GM19452 (cell line): ENCODE measurements around the gene MLX.
"Not testable (repeated sequence)": the region's sequence is repeated elsewhere in the genome, so short reads cannot be mapped to it uniquely, and the experiment has no call there.

Experiments used
- ATAC-seq: cut with Tn5 transposase; IDR thresholded peaks from one replicate; pipeline ENCODE4 v1.9.1; 2021; ENCODE audit not compliant: unreplicated experiment

The MLX gene

GRCh38 chr17:42554250-42555121, 12.4 kb upstream of the MLX start:
- peak; percentile 79 for ATAC-seq

- ATAC-seq, result no peak
These were observed 11.7 kb upstream of the MLX start for GRCh38 chr17:42555122-42555622.

DNA sequence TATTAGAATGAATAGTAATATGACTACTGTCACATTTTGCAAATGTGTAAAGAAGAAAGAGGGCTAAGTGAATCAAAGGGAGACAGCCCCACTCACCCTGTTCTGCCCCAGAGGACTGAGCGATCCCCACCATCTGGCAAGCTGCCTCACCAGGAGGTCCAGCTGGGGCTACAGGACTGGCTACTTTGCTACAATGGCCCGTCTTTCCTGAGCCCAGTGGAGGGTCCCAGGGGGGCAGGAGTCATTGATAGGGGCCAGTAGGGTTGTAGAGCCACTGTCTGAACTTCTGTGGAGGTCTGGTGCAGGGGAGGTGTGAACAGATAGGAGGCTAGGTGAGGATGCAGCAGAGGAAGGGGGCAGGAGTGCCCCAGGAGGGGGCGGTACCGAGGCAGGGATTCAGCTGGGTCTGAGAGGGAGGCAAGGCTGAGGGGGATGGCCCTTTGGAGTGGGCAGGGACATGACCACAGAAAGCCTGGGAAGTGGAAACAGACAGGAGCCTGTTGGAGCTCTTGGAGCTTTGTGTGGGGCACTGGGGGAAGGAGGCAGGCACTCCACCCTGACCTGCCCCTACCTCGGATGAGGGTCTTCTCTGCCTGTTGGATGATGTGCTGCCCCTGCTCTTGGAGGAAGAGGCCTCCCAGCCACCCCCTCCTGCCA, 10.8 kb upstream of the MLX start:
- not testable (repeated sequence) for ATAC-seq

GRCh38 chr17:42559075-42559474, 7.8 kb upstream of the MLX start:
- ATAC-seq, result no peak

DNA sequence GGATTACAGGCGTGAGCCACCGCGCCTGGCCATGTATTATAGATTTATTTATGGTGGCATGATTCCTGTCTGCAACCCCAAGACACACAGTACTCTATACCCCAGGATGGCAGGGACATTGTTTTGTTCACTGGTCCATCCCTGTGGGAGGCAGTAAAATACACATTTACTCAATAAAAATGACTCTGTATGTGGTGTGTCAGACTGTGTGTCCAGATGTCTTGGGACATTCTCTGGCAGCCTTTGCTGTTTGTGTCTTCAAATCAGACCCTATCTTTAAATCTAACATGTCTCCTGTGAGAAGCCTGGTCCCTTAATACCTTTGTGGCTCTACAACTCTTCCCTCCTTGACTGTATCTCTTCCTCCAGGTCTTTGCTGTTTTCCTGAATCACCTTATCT, 6.7 kb upstream of the MLX start:
- no peak for ATAC-seq

DNA sequence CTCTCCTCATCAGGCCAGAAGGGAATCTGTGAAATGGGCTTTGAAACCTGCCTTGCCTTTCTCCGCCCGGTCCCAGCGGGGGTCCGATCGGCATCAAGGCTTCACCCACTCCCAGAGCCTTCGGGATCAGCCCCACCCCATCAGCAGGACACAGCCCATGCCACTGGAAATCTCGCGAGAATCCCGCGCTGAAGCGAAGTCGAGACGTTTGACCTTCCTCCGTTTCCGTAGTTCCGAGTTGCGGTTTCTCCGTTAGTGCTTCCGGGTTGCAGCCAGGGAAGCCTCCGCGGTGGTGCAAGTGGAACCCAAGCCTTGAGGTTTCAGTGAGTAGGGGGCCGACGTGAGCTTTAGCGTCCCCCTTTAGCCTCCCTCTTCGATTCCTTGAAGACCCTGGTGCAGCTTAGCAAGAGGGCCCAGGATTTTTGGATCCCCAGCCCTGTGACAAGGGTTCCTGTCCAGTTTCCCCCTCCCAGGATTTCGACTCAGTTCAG, 5.0 kb upstream of the MLX start, which contains the start of gene COASY:
TSS of gene COASY (plus strand) at position 252 of the 491 bp plus-strand sequence. CDS start 475 bp downstream, outside the sequence.
- peak; percentile 56 for ATAC-seq

DNA sequence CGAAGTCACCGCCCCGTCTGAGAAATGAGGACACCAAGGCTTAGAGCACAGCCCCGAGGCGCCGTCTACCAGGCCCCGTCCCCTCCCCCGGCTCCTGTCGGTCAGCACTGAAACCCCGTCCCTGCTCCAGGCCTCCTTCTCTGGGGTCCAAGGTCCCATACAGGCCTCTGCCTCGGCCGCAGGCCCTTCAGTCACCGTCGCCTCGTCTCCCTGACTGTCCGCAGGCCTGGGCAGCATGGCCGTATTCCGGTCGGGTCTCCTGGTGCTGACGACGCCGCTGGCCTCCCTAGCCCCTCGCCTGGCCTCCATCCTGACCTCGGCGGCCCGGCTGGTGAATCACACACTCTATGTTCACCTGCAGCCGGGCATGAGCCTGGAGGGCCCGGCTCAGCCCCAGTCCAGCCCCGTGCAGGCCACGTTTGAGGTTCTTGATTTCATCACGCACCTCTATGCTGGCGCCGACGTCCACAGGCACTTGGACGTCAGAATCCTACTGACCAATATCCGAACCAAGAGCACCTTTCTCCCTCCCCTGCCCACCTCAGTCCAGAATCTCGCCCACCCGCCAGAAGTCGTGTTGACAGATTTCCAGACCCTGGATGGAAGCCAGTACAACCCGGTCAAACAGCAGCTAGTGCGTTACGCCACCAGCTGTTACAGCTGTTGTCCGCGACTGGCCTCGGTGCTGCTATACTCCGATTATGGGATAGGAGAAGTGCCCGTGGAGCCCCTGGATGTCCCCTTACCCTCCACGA, 4.3 kb upstream of the MLX start:
- ATAC-seq, result no peak

DNA sequence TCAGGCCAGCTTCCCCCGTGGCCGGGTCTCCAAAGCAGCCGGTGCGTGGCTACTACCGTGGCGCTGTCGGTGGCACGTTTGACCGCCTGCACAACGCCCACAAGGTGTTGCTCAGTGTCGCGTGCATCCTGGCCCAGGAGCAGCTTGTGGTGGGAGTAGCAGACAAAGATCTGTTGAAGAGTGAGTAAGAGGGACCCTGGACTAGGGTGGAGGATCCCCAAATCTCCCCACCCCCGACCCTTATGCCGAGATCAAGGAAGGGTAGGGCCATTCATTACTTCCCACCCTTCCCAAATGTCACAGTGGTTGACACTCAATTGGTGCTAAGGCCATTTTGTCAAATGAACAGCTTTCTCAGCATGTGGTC, 3.8 kb upstream of the MLX start:
- no peak for ATAC-seq

DNA sequence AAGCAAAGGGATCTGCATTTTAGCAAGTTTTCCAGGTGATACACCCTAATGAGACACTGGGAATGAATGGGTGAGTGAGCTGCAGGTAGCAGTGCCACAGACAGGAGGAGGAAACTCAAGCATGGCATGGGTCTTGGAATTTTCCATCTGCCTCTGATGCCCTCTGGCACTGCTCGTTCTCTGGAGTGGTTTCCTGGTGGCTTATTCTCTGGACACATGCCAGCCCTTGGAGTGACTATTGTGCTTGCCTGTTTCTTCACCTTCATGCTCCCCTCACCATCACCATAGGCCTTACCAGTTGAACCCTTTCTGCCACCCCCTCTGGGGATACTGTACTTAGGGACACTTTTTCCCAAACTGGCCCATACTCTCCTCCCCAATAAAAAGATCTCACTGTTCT, 3.4 kb upstream of the MLX start:
- no peak for ATAC-seq

- no peak for ATAC-seq
These were observed 3.0 kb upstream of the MLX start for GRCh38 chr17:42563950-42564349.

GRCh38 chr17:42564815-42565522, 1.9 kb upstream of the MLX start:
- ATAC-seq, result no peak

DNA sequence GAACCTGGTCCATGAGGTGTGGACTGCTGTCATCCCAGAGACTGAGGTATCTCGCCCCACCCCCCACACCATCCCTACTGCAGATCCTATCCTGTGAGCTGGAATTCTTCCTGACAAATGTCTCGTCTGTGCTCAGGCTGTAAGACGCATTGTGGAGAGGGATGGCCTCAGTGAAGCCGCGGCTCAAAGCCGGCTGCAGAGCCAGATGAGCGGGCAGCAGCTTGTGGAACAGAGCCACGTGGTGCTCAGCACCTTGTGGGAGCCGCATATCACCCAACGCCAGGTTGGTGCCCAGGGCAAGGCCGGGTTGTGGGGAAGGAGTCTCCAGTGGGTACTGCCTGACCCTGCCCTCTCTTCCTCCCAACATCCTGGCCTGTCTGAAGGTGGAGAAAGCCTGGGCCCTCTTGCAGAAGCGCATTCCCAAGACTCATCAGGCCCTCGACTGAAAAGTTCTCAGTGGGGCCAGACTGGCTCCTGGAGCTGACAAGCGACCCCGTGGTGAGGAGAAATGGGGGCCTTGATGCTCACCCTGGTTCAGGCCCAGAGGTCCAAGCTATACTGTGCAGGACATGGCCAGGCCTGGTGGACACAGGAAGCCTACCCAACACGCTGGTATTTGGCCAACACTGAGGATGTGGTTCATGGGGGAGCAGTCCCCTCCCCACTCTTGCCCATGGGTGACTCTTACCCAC, 1.2 kb upstream of the MLX start:
- no peak for ATAC-seq

GRCh38 chr17:42566215-42566882, 551 bp upstream of the MLX start:
- peak; percentile 2 for ATAC-seq

DNA sequence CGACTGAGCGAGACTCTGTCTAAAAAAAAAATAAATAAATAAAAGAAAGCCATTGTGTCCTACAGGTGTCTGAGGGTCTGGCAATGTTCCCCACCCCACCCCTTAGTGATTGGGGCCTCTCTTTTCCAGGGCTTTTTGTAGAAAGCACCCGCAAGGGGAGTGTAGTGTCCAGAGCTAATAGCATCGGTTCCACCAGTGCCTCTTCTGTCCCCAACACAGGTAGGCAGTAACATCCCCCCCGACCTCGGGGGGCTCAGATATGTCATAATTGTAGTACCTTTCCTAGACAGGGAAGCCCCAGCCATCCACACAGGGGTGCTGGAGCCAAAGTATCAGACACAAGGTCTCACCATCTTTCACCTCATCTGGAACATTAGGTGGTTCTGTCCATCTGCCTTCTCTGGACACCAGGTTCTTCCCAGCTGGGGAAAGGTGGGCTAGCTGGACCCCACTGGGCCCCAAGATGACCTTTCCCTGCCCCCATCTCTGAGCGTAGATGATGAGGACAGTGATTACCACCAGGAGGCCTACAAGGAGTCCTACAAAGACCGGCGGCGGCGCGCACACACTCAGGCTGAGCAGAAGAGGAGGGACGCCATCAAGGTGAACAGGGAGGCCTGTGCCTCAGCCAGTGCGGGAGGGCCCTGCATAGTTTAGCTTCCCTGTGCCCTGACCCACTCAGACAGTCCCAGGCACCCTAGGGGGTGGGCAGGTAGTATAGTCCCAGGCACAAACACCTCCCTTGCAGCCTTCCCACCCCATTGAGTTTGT, 1.6 kb downstream of the MLX start:
- ATAC-seq, result no peak

- no peak for ATAC-seq
These were observed 4.7 kb downstream of the MLX start for GRCh38 chr17:42571435-42572225.

DNA sequence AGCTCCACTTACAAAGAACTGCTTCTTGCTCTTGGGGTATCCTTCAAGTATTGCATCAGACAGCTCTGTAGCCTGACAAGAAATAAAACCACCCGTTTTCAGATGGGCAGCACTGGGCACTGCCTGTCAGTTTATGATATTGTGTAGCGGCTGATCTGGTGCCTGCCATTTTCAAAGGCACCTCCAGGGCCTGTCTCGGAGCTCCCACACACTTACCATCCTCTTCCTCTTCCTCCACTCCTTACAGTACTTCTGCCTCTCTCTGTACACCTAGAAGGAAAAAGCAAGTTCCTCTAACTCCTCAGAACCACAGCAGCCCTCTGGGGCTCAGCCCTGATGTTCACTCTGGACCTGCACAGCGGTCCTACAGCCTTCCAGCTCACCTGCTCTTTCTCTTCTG, 6.2 kb downstream of the MLX start:
- no peak for ATAC-seq

GRCh38 chr17:42574463-42574862, 7.6 kb downstream of the MLX start:
- ATAC-seq, result no peak

DNA sequence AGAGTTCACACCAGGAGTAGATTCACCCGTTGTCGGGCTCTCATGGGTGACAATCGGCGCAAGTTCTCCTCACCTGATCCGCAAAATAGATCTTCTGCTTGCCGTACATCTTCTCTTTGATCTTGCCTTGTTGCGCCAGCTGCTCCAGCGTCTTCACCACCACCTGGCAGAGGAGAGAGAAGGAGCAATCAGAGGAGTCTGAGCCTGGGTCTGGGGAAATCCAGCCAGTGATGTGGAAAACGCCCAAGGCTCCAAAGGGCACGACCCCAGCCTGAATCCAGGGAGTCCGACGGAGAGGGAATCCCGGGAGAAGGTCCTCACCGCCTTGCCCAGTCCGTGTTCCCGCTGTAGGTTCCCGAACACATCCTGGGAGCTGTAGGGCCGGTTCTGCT, 10.2 kb downstream of the MLX start:
- no peak for ATAC-seq
